MCF 10A (cell line): ENCODE measurements around the gene EPB41. TPM values are rescaled to one million over a fixed set of nuclear protein-coding genes. Genes with fewer than 3 reads are reported as not detected.

Experiments used
- BruUV-seq: library from RNA; stranded (reverse); fragments of 400-500 nt; replicated peaks from 2 replicates; lab custom pipeline; 2021; lab: Mats Ljungman, UMichigan
- CTCF ChIA-PET: fragments of 300-600 bp; sonication (Branson Sonifier 250); formaldehyde crosslinking; extraction: SDS; loops from one replicate; lab custom pipeline; 2021; ENCODE audit warnings: antibody characterized with exemption, inconsistent platforms; lab: Yijun Ruan, JAX
- POLR2A ChIA-PET: fragments of 300-600, 350-650 bp; sonication (Branson Sonifier 250); formaldehyde crosslinking; extraction: SDS; loops from one replicate; lab custom pipeline; 2020; ENCODE audit warnings: antibody characterized with exemption, inconsistent platforms; lab: Yijun Ruan, JAX
- DNase-seq: peaks from one replicate; pipeline ENCODE4 v3.0.0-alpha.2; 2018; ENCODE audit not compliant: unreplicated experiment
- H3K27ac Mint-ChIP-seq: one replicate; pipeline ENCODE4 v1.8.0; 2022; ENCODE audit warnings: mild to moderate bottlenecking, low read depth, mixed read lengths; ENCODE audit not compliant: unreplicated experiment
- H3K27me3 Mint-ChIP-seq: one replicate; pipeline ENCODE4 v1.8.0; 2022; ENCODE audit warnings: mixed read lengths; ENCODE audit not compliant: insufficient read depth, unreplicated experiment
- H3K36me3 Mint-ChIP-seq: one replicate; pipeline ENCODE4 v1.8.0; 2022; ENCODE audit warnings: mild to moderate bottlenecking, moderate library complexity, mixed read lengths; ENCODE audit not compliant: insufficient read depth, unreplicated experiment
- H3K4me1 Mint-ChIP-seq: one replicate; pipeline ENCODE4 v1.8.0; 2022; ENCODE audit warnings: mixed read lengths; ENCODE audit not compliant: insufficient read depth, unreplicated experiment
- H3K4me3 Mint-ChIP-seq: one replicate; pipeline ENCODE4 v1.8.0; 2022; ENCODE audit warnings: mild to moderate bottlenecking, moderate library complexity, mixed read lengths; ENCODE audit not compliant: unreplicated experiment
- H3K9me3 Mint-ChIP-seq: one replicate; pipeline ENCODE4 v1.8.0; 2022; ENCODE audit warnings: mixed read lengths; ENCODE audit not compliant: unreplicated experiment
- intact Hi-C: fragments of 100-400 bp; cut with micrococcal nuclease; formaldehyde crosslinking; loops from 2 replicates; pipeline ENCODE4 v1.14.1; 2022
- total RNA-seq: library from RNA; stranded (reverse); gene quantifications from 2 replicates; pipeline ENCODE4 v1.2.3, GENCODE V29; 2022
- TF ChIP-seq, protein P1 (sequence below): fragments of 200-600 bp; IDR thresholded peaks from one replicate; pipeline ENCODE4 v1.8.0; 2022; ENCODE audit warnings: antibody characterized with exemption, mild to moderate bottlenecking; ENCODE audit not compliant: unreplicated experiment

The EPB41 gene
- total RNA-seq, 1 experiment from 2014 or later, result 15.0 TPM

DNA sequence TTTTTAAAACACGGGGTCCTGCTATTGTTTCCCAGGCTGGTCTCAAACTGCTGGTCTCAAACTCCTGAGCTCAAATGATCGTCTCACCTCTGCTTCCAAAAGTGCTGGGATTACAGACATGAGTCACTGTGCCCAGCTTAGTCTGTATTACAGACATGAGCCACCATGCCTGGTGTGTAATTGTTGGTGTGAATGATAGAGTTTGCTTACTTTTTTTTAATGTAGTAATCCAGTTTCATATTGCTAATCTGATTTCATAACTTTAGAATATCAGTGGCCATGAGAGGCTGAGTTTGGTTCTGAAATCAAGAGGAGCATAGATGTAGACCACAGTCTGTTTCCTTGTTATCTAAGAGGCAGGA, 3.4 kb downstream of the EPB41 start:
- TF ChIP-seq, protein P1, sequence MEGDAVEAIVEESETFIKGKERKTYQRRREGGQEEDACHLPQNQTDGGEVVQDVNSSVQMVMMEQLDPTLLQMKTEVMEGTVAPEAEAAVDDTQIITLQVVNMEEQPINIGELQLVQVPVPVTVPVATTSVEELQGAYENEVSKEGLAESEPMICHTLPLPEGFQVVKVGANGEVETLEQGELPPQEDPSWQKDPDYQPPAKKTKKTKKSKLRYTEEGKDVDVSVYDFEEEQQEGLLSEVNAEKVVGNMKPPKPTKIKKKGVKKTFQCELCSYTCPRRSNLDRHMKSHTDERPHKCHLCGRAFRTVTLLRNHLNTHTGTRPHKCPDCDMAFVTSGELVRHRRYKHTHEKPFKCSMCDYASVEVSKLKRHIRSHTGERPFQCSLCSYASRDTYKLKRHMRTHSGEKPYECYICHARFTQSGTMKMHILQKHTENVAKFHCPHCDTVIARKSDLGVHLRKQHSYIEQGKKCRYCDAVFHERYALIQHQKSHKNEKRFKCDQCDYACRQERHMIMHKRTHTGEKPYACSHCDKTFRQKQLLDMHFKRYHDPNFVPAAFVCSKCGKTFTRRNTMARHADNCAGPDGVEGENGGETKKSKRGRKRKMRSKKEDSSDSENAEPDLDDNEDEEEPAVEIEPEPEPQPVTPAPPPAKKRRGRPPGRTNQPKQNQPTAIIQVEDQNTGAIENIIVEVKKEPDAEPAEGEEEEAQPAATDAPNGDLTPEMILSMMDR, result no peak
- H3K36me3 Mint-ChIP-seq, result no peaks in the 10 kb centered on the region
- BruUV-seq, result no TSS peak
- no peak for DNase-seq
- POLR2A ChIA-PET, result interaction anchor here (0.6 to 2.5 kb wide), 3 partner anchors 10 to 1192 kb away, joined by 3 to 14 read pairs (median 4); partner anchors contain the start of gene FAM76A
- no peak overlapping the region for H3K27ac Mint-ChIP-seq
- H3K27me3 Mint-ChIP-seq, result no peaks in the 10 kb centered on the region
- H3K4me3 Mint-ChIP-seq, result no peak overlapping the region
- peaks cover 13% of the 10 kb centered on the region for H3K4me1 Mint-ChIP-seq
- intact Hi-C loops, result no loop called here
- CTCF ChIA-PET, result interaction anchor here (0.6 to 1.0 kb wide), 3 partner anchors 117 to 268 kb away, joined by 3 to 4 read pairs (median 4); no protein-coding TSS in a partner anchor
- no peaks in the 10 kb centered on the region for H3K9me3 Mint-ChIP-seq

DNA sequence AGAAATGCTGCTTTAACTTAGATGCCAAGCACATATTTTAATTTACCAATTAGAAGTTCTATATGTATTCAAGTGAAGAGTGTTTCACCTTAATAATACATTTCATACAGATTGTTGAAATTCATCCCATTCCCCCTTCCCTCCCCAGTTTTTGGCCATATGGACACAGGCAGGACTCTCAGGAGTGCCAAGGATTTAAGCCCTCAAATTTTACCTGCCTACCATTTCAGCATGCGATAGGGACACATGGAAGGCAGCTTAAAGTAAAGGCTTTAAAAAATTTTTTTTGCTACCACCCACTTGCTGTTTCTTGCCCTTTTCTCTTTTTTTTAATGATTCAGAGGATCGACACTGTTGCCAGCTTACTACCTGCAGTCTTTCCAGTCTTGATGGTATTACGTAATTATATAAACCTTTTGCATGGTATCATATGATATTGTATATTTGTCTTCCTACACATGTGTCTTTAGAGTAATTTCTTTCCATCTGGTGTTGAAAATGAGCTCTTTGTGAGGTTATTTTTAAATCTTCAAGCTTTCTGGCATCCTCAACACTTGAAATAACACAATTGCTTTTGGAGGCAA, 7.0 kb downstream of the EPB41 start:
- no peak overlapping the region for H3K4me3 Mint-ChIP-seq
- DNase-seq, result peak; percentile 24
- no peaks in the 10 kb centered on the region for H3K9me3 Mint-ChIP-seq
- BruUV-seq, result no TSS peak
- peaks cover 13% of the 10 kb centered on the region for H3K4me1 Mint-ChIP-seq
- ChIA-PET POLR2A (interaction anchor here (0.6 to 2.0 kb wide), 7 partner anchors 11 to 278 kb away, joined by 3 to 7 read pairs (median 3); no protein-coding TSS in a partner anchor), CTCF (interaction anchor here (0.6 to 1.0 kb wide), 4 partner anchors 10 to 36 kb away, joined by 3 to 4 read pairs (median 3); no protein-coding TSS in a partner anchor)
- H3K27me3 Mint-ChIP-seq, result no peaks in the 10 kb centered on the region
- TF ChIP-seq, protein P1, result no peak
- H3K36me3 Mint-ChIP-seq, result no peaks in the 10 kb centered on the region
- intact Hi-C loops, result no loop called here
- H3K27ac Mint-ChIP-seq, result no peak overlapping the region

DNA sequence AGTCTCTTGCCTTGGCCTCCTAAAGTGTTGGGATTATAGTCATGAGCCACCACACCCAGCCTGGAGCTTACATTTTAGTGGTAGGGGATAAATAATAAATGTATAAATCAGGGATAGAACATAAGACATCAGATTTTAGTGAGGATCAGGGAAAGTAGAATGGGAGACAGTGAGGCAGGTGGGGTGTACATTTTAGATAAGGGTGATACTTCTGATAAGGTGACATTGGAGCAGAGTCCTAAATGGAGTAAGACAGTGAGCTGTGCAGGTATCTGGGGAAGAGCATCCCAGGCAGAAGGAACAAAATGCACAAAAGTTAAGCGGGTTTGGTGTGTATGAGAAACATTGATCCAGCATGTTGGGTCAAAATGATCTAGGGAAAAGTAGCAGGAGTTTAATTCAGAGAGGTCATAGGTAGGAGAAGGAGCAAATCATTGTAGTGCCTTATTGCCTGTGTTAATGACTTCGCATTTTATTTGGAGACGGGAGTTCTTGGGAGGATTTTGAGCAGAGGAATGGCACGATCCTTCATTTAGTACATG, 11.1 kb downstream of the EPB41 start:
- H3K27me3 Mint-ChIP-seq, result no peaks in the 10 kb centered on the region
- peaks cover 26% of the 10 kb centered on the region for H3K4me1 Mint-ChIP-seq
- ChIA-PET CTCF (no interaction called here), POLR2A (interaction anchor here (1.4 kb wide), 1 partner anchor 31 kb away, joined by 4 read pairs; no protein-coding TSS in a partner anchor)
- no peak overlapping the region for H3K4me3 Mint-ChIP-seq
- no peak for DNase-seq
- no peak overlapping the region for H3K27ac Mint-ChIP-seq
- BruUV-seq, result no TSS peak
- H3K9me3 Mint-ChIP-seq, result no peaks in the 10 kb centered on the region
- TF ChIP-seq, protein P1, result no peak
- intact Hi-C loops, result no loop called here
- H3K36me3 Mint-ChIP-seq, result no peaks in the 10 kb centered on the region

DNA sequence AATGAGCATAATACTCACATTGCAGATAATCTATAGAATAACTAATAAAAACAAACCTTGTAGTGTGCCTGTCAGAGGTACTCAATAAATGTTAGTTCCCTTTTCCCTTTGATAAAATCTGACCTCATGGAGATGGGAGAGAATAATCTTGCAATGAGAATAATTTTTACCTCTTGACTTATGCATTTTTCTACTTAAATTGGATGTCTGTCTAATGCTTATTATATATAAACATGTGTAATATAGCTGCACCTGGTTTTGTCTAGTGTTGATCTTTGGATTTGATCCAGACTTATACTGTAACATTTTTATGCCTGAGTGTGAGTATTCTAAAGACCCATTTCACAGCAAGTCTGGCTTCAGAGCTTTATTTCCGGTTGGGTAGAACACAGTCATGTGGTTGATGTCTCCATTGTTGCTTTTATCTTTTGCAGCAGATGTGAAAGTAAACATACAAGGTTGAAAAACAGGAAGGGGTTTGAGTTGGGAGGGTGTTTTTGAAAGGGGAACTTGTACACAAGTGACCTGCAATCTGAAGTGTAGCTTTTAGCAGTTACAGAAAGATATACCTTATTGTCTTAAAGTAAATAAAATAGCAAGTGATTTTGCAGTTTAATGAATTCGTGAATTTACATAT, 12.4 kb downstream of the EPB41 start:
- no peaks in the 10 kb centered on the region for H3K27me3 Mint-ChIP-seq
- no peak overlapping the region for H3K4me3 Mint-ChIP-seq
- POLR2A ChIA-PET, result interaction anchor here (1.5 to 3.0 kb wide), 2 partner anchors 10 to 12 kb away, joined by 10 to 14 read pairs; partner anchors contain the start of gene EPB41
- no TSS peak for BruUV-seq
- TF ChIP-seq, protein P1, result no peak
- H3K4me1 Mint-ChIP-seq, result peaks cover 20% of the 10 kb centered on the region
- CTCF ChIA-PET, result no interaction called here
- intact Hi-C loops, result no loop called here
- no peaks in the 10 kb centered on the region for H3K9me3 Mint-ChIP-seq
- H3K27ac Mint-ChIP-seq, result peak overlapping the region; percentile 91
- no peaks in the 10 kb centered on the region for H3K36me3 Mint-ChIP-seq
- no peak for DNase-seq
